ENCODE results near the gene TRIM50.
"Not testable (repeated sequence)": the region's sequence is repeated elsewhere in the genome, so short reads cannot be mapped to it uniquely, and the experiment has no call there.

Gene TRIM50

DNA sequence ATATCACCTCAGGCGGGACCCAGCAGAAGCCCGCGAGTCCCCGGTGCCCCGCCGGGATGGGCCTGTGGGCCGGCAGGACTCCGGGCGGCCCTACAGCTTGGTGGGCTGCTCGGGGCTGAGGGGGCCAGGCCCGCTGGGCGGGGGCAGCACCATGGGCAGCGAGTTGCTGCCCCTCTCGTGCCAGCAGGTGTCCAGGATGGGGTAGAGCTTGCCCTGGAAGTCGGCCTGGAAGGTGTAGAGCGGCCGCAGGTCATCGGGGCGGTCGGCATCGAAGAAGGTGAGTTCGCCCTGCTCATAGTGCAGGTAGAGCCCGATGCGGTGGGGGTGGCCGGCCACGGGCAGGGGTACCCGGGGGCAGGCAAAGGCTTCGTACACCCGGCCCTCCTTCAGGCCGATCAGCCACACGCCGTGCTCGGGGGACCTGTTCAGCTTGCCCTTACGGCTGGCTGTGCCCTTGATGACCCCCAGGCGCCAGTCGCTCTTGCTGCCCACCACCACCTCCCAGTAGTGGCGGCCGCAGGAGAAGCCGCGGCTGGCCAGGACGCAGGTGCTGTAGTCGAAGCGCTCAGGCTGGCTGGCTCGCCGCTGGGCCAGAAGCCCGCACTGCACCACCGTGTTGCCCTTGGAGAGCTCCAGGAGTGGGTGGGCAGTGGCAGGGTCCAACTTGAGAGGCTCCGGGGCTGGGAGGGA, 14.9 kb downstream of the TRIM50 start:
- DNase-seq = no peak

DNA sequence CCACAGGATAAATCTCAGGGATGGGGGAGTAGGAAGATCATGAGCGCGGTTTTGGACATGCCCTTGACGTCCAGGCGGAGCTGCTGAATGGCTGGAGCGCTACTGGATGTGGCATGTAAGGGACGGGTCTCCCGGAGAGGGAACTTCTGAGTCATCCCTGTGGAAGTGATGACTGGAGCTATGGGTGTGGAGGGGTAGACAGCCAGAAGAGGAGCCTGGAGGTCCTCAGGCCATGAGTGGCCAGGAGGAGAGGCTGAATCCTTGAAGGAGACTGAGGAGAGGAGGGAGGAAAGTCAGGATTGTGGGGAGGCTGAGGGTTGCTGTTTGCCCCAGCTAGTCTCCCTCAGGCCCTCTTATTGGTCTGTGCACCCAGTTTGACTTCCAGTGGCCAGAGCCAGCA, 16.5 kb downstream of the TRIM50 start:
- not testable (repeated sequence) for DNase-seq

DNA sequence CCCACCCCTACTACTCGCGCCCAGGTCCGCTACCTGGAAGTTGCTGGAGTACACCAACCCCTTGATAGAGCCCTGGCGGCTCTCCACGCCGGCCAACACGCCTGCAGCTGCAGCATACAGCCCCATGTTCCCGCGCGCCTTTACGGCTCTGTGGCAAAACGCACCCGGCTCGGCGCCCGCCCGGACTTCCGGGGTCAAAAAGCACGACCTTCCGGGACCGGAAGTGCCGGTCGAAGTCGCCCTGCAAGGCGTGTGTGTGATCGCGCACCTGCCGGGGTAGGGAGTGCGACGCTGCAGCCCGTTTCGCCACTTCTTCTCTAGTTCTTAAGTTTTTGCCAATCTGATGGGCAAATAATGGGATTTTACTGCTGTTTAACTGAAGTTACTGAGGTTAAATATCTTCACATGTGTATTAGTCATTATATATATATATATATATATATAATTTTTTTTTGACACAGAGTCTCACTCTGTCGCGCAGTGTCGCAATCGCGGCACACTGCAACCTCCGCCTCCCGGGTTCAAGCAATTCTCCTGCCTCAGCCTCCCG, 19.1 kb downstream of the TRIM50 start, which contains the start of gene NSUN5:
Gene NSUN5 (minus strand): TSS at position 162 of the 550 bp plus-strand sequence. CDS start 36 bp downstream, at position 126.
- peak; percentile 89 for DNase-seq

DNA sequence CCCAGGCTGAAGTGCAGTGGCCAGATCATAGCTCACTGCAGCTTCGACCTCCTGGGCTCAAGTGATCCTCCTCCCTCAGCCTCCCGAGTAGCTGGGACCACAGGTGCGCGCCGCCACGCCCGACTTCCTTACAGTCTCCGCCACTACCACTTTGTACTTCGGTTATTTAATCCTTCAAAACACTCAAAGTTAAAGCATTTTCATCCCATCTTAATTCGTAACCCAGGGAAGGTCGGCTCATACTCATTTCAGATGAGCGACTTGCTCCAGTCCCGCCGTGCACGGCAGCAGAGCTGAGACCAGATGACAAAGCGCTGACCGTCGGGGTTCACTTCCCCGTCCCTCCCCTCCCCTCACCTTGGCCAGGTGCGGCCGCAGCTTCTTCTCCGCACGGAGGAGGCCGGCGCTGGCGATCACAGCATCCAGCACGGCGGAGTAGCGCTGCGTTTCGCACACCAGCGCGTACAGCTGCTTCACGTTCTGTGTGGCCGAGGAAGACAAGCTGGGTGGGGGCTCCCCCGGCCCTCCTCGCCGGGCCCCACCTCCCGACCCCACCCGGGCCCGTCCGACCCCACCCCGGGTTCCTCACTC, 19.7 kb downstream of the TRIM50 start:
- DNase-seq = no peak

DNA sequence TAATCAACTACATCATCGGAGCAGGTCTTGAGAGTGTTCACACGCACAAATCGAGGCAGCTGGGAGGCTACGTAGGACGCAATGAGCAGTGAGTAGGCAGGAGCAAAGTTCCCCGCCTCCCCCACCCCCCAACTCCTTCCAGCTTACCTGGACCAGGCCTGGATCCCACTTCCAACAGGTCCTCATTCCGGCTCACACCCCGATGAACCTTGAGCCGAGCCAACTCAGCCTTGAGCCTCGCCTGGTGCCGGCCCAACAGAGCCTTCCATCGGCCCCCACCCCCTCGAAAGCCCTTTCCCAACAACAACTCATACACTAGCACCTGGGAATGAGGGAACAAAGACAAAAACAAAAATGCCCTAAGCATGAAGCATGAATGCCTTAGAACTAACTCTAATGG, 20.4 kb downstream of the TRIM50 start:
- DNase-seq = no peak

DNA sequence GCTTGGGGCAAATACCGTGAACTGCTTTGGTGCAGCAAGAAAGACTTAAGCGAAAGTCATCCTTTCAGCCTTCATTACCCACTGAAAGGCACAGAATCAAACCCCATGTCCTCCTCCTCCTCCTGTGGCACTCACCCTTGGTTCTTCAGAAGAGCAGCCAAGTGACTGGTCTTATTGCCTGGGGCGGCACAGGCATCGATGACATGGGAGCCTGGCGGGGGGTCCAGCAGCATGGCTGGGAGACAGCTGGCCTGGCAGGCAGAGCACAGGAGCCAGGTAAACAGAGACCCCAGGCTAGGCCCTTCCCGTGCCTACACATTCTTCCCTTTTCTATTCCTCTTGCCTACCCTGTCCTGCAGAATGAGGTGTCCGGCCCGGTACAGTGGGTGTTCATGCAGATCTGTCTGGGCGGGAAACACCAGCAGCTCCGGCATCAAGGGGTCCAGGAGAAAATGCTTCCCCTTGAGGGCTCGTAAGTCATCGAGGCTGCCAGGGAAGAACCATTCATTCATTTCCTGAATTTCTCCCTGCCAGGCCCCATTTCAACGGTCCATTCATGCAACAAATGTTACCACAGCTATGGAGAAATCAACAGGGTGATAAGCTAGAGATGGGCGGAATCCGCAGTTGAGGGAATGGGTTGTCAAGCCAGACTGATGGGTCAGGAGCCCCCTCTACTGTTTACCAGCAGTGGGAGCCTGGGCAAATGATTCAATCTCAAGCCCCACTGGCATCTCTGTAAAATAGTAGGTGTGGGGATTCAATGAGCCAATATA, 23.1 kb downstream of the TRIM50 start:
- DNase-seq = not testable (repeated sequence)

DNA sequence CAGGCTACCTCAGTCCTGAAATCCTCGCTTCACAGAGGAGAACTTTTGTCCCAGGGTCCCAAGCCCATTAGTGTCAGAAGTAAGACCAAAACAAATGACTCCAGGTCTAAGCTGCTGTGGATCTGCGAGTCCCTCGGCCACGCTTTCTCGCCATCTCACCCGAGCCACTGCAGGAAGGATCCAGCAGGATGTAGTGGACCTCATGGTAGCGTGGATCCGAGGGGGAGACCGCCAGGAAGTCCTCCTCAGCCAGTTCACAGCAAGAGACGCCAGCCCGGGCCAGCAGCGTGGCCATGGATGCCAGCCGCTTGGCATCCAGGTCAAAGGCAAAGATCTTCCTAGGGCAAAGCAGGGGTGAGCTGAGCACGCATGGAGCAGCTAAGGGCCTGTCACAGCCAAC, 23.8 kb downstream of the TRIM50 start:
- DNase-seq = no peak

DNA sequence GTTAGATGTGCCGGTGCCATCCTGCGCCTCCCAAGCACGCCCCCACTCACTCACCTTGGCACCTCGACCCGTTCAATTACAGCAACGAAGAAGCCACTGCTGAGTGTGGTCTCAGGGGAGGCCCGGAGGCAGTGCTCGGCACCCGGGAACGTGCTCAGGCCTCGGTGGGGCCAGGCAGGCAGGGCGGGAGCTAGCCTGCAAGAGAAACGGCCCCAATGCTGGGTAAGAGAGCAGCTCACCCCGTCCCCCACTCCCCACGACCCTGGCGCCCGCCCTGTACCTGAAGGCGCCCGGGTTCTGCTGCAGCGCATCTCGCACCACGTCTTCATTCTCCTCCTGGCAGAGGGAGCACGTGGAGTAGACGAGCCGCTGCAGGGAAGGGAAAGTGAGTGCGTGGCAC, 24.3 kb downstream of the TRIM50 start:
- DNase-seq = no peak

DNA sequence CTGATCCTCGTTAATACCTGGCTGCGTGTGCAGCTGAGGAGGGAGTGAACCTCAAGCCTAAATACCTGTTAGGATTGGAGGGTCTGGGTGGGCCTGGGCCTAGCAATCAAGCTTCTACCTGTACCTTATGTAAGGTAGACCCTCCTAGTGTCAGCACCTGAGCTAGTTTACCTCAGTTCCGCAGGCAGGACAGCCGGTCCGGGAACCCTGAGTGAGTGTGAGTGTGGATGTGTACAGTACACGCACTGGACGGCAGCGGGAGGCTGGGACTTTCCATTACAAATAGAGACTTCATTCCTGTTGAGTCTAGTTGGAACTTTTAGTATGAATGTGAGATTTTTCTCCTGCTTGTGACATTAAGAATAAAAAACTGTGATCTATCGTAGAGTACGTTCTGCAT, 25.0 kb downstream of the TRIM50 start:
- not testable (repeated sequence) for DNase-seq

DNA sequence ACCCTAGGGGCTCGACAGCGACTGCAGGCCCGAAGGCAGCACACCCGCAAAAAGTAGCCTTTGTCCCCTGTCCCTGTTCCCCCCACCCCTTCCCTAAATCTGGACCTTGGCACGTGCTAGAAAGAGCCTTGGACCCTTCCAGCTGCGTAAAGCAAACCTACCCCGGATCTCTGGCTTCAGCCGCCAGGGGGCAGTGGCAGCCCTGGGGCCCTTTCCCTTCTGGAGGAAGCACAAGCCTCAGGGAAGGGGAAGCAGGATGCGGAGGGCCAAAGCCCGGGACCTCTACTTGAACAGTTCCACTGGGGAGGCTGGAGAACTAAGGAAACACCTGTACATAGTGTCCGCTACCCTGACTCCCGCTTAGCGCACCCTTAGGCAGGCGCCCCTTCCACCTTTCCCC, 26.8 kb downstream of the TRIM50 start:
- not testable (repeated sequence) for DNase-seq

DNA sequence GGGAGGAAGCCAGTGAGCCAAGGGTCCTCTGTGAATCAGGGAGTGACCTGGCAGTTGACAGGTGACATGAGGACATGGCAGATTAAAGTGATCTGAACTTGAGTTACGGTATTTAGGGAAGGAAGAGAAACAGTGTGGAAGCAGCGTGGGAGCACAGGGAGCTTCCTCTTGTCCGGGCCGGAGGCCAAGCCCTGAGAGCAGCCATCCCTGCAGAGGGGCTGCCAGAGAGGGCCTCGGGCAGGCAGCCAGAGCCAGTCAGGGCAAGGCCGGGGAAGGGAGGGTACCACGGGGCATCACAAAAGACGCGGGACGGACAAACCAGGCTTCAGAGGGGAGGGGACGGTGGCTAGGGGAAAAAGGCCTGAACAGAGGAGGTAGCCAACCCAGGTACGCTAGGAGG, 28.1 kb downstream of the TRIM50 start:
- not testable (repeated sequence) for DNase-seq

DNA sequence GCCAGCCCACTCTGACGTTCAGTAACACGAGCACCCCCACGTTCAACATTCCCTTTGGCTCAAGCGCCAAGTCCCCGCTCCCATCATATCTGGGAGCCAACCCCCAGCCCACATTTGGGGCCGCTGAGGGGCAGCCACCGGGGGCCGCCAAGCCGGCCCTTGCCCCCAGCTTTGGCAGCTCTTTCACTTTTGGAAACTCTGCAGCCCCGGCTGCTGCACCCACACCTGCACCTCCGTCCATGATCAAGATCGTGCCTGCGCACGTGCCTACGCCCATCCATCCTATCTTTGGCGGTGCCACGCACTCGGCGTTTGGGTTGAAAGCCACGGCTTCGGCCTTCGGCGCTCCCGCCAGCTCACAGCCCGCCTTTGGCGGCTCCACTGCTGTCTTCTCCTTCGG, 30.2 kb downstream of the TRIM50 start:
- DNase-seq = not testable (repeated sequence)

DNA sequence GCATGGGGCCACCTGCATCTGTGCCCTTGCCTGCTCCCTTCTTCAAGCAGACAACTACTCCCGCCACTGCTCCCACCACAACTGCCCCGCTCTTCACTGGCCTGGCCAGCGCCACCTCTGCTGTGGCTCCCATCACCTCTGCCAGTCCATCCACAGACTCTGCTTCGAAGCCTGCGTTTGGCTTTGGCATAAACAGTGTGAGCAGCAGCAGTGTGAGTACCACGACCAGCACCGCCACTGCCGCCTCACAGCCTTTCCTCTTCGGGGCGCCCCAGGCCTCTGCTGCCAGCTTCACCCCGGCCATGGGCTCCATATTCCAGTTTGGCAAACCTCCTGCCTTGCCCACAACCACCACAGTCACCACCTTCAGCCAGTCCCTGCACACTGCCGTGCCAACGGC, 30.6 kb downstream of the TRIM50 start:
- DNase-seq = not testable (repeated sequence)

DNA sequence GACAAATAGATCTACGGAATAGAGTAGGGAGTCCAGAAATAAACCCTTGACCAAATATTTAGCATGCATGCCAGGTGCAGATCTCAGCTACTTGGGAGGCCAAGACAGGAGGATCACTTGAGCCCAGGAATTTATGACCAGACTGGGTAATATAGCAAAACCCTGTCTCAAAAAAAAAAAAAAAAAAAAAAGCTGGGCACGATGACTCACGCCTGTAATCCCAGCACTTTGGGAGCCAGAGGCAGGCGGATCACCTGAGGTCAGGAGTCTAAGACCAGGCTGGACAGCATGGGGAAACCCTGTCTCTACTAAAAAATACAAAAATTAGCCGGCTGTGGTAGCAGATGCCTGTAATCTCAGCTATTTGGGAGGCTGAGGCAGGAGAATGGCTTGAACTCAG, 50.7 kb downstream of the TRIM50 start:
- not testable (repeated sequence) for DNase-seq

DNA sequence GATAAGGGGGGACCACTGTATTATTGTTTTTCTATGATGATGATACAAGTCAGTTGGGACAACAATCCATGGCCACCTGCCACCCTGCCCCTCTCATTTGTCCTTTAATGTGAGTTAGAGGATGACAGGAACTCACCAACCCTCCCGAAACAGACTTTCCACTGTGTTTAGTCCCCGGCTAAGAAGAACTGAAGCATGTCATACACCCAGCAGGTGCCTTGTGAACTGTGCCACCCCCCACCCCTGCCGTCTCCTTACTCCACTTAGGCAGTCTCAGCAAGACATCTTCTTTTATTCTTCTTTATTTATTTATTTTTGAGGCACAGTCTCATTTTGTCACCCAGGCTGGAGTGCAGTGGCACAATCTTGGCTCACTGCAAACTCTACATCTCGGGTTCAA, 60.1 kb downstream of the TRIM50 start:
- not testable (repeated sequence) for DNase-seq

DNA sequence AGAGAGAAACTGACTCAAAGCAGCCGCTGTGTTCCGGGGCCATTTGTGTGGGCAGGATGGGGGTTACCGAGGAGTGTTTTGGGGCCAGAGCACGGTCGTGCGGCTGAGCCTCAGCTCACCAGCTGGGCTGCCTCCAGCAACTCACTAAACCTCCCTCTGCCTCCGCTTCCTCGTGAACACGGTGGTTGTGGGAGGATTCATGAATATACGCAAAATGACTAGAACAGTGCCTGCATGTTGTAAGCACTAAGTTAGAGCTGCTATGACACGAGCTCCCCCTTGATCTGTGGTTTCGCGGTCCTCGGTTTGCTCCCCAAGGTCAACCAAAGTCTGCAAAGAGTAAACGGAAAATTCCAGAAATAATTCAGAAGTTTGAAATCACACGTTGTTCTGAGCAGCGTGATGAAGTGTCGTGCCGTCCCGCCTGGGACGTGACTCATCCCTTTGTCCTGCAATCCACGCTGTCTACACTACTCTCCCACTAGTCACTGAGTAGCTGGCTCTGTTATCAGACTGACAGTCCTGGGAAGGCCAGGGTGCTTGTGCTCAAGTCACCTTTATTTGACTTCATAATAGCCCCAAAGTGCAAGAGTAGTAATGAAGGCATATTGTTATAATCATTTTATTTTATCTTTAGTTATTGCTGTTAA, 61.0 kb downstream of the TRIM50 start:
- DNase-seq = not testable (repeated sequence)

Measured in left hindlimb (tissue), 1 donor.